DMS53 treated with DMSO at 0.1 percent for 48 hours (cell line): Measurements from ENCODE around the gene ZNF486.
"Not testable (repeated sequence)": the region's sequence is repeated elsewhere in the genome, so short reads cannot be mapped to it uniquely, and the experiment has no call there.

Experiments
- DNase-seq: peaks from one replicate; lab custom pipeline; 2025; ENCODE audit not compliant: unreplicated experiment; lab: John Stamatoyannopoulos, UW

ZNF486 gene

DNA sequence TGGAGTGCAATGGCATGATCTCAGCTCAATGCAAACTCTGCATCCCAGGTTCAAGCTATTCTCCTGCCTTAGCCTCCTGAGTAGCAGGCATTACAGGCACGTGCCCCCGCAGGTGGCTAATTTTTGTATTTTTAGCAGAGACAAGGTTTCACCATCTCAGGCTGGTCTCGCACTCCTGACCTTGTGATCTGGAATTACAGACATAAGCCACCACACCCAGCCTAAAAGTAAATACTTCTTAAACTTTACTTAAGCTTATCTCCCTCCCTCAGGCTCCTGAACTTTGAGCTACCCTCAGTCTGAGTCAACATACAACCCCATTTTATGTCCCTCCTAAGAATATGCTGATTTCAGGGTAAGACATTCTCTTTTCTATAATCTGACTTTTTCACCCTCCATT is 66.1 kb downstream of the ZNF486 start:
- DNase-seq, result no peak

- DNase-seq, result no peak
Observed at GRCh38 chr19:20235156-20235555, 68.1 kb downstream of the ZNF486 start.

GRCh38 chr19:20237773-20238623 is 71.0 kb downstream of the ZNF486 start:
- peak; percentile 71 for DNase-seq

GRCh38 chr19:20243629-20244028 is 76.6 kb downstream of the ZNF486 start:
- DNase-seq, result no peak

DNA sequence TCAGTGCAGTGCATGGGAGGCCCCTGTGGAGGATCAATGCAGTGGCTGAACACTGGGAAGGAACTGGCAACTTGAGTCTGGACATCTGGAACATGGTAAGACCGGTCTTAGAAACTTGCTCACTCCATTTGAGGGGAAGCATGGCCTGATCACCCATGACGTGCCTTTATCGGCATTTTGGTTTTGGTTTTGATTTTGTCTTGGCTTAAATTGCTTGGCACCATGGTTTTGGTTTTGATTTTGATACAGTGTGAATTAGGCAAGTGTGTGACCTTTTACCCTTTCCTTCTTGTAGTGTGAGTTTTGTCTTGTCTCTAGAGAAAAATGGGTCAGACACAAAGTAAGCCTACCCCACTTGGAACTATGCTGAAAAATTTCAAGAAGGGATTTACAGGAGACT is 77.3 kb downstream of the ZNF486 start:
- no peak for DNase-seq

GRCh38 chr19:20245309-20245708 is 78.3 kb downstream of the ZNF486 start:
- no peak for DNase-seq

DNA sequence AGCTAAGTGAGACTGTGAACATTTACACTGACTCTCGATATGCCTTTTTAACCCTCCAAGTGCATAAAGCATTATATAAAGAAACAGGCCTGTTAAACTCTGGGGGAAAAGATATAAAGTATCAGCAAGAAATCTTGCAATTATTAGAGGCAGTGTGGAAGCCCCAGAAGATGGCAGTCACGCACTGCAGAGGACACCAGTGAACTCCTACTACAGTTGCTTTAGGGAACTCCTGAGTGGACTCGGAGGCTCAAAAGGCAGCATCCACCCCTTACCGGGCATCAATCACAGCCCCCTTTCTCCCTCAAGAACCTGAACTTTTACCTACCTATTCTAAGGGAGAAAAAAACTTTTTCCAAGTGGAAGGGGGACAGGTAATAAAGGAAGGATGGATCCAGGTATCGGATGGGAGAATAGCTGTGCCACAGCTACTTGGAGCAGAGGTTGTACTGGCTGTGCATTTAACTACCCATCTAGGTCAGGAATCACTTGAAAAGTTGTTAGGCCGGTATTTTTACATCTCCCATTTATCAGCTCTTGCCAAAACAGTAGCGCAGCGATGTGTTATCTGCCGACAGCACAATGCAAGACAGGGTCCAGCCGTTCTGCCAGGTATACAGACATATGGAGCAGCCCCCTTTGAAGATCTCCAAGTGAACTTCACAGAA is 80.1 kb downstream of the ZNF486 start:
- DNase-seq, result peak; percentile 10

- not testable (repeated sequence) for DNase-seq
Observed at GRCh38 chr19:20248258-20248657, 81.2 kb downstream of the ZNF486 start.
